CD4-positive, alpha-beta memory T cell (primary cell): ENCODE results near the gene UBL3. TPM values are rescaled to one million over a fixed set of nuclear protein-coding genes. Genes with fewer than 3 reads are reported as not detected.

ENCODE experiments used
- CTCF ChIA-PET: fragments of 350-600 bp; sonication (Branson Sonifier 250); formaldehyde crosslinking; loops from one replicate; lab custom pipeline; 2021; ENCODE audit warnings: inconsistent platforms; ENCODE audit not compliant: partially characterized antibody; lab: Charles Lee
- POLR2A ChIA-PET: fragments of 350-600 bp; sonication (Branson Sonifier 250); formaldehyde crosslinking; loops from one replicate; lab custom pipeline; 2021; ENCODE audit not compliant: partially characterized antibody; lab: Charles Lee
- DNase-seq, 5 donors: peaks; one replicate each; pipeline versions ENCODE4 v3.0.0 to v3.0.0-alpha.2; 2020 to 2022; ENCODE audit warnings: mixed read lengths in 1 of 5
- H3K27ac ChIP-seq: one replicate; pipeline ENCODE4 v1.7.0; 2013; ENCODE audit warnings: low read depth, low read length
- H3K27me3 ChIP-seq: 2 replicates; pipeline ENCODE4 v1.7.0; 2013; ENCODE audit warnings: mild to moderate bottlenecking, low read length, moderate library complexity; ENCODE audit not compliant: insufficient read depth
- H3K36me3 ChIP-seq: 2 replicates; pipeline ENCODE4 v1.7.0; 2013; ENCODE audit warnings: mild to moderate bottlenecking, low read length, moderate library complexity; ENCODE audit not compliant: insufficient read depth
- H3K4me1 ChIP-seq: 2 replicates; pipeline ENCODE4 v1.7.0; 2013; ENCODE audit warnings: mild to moderate bottlenecking, low read length, moderate library complexity; ENCODE audit not compliant: insufficient read depth
- H3K4me3 ChIP-seq, 2 donors: one replicate each; pipeline ENCODE4 v1.7.0; 2013; ENCODE audit warnings: low read length in 2 of 2, mild to moderate bottlenecking in 1 of 2
- H3K9me3 ChIP-seq, 2 donors: one replicate each; pipeline ENCODE4 v1.7.0; 2013; ENCODE audit warnings: low read length in 2 of 2, control low read depth in 1 of 2; ENCODE audit not compliant: control insufficient read depth in 1 of 2
- H3K27ac Mint-ChIP-seq, 7 donors: one replicate each; pipeline ENCODE4 v1.8.0; 2020 to 2021; ENCODE audit warnings: mixed read lengths in 7 of 7, mild to moderate bottlenecking in 6 of 7, inconsistent platforms in 3 of 7, moderate library complexity in 3 of 7
- H3K27me3 Mint-ChIP-seq, 2 donors: one replicate each; pipeline ENCODE4 v1.8.0; 2020 to 2021; ENCODE audit warnings: mixed read lengths in 2 of 2
- H3K36me3 Mint-ChIP-seq, 2 donors: one replicate each; pipeline ENCODE4 v1.8.0; 2020 to 2021; ENCODE audit warnings: mixed read lengths in 2 of 2, inconsistent platforms in 1 of 2, mild to moderate bottlenecking in 1 of 2
- H3K4me1 Mint-ChIP-seq, 4 donors: one replicate each; pipeline ENCODE4 v1.8.0; 2020 to 2021; ENCODE audit warnings: mixed read lengths in 4 of 4, mild to moderate bottlenecking in 1 of 4
- H3K4me3 Mint-ChIP-seq, 8 donors: one replicate each; pipeline ENCODE4 v1.8.0; 2020 to 2021; ENCODE audit warnings: mixed read lengths in 8 of 8, mild to moderate bottlenecking in 7 of 8, moderate library complexity in 6 of 8, inconsistent platforms in 3 of 8
- H3K9me3 Mint-ChIP-seq, 8 donors: one replicate each; pipeline ENCODE4 v1.8.0; 2020 to 2021; ENCODE audit warnings: mixed read lengths in 8 of 8, mild to moderate bottlenecking in 5 of 8, inconsistent platforms in 3 of 8, moderate library complexity in 1 of 8
- intact Hi-C: fragments of 100-400 bp; cut with micrococcal nuclease; formaldehyde crosslinking; loops from one replicate; pipeline ENCODE4 v1.15.1; 2023
- polyA plus RNA-seq, 2 donors: library from polyadenylated mRNA; unstranded; fragments of 300-500 nt; fragmentation: Illumina TruSeq; gene quantifications; one replicate each; pipeline ENCODE4 v1.2.3, GENCODE V29; 2021
- total RNA-seq, 2 experiments: library from RNA; stranded (reverse); gene quantifications; one replicate each; pipeline ENCODE4 v1.2.3, GENCODE V29; 2021

UBL3 gene
- total and polyA plus RNA-seq, 4 experiments from 2014 or later: 45.7 to 47.4 (median 46.6) TPM

DNA sequence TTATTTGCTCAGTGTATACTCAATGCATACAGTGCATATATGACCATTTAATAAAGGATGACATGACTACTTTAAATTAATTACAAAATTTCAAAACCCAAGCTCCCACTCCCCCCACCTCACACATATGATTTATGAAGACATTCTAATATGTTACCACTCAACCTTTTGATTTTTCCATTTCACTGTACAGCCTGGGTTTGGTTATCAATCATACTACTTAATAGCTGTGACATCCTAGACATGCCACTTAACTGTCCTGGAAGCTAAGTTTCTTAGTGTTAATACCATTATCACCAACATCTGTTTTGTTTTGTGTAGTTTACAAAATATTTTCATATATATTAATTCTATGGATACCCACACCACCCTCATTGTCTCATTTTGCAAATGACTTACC is 42.2 kb downstream of the UBL3 start:
- Histone ChIP-seq H3K4me1 (peaks cover 53% of the 10 kb centered on the region), H3K9me3 (no peaks in the 10 kb centered on the region), H3K4me3 (no peak overlapping the region), H3K27me3 (no peaks in the 10 kb centered on the region), H3K27ac (no peak overlapping the region), H3K36me3 (no peaks in the 10 kb centered on the region)
- H3K27me3 Mint-ChIP-seq: no peaks in the 10 kb centered on the region
- peaks cover 39 to 51% (median 47%) of the 10 kb centered on the region in 4 donors for H3K4me1 Mint-ChIP-seq
- intact Hi-C loops: no loop called here
- POLR2A ChIA-PET: interaction anchor here (1.3 kb wide), 2 partner anchors 11 to 41 kb away, joined by 3 to 5 read pairs; no protein-coding TSS in a partner anchor
- CTCF ChIA-PET: interaction anchor here (1.4 to 2.7 kb wide), 2 partner anchors 128 to 306 kb away, joined by 3 to 11 read pairs; no protein-coding TSS in a partner anchor
- no peak for DNase-seq
- H3K9me3 Mint-ChIP-seq: no peaks in the 10 kb centered on the region
- H3K27ac Mint-ChIP-seq: no peak overlapping the region
- peak overlapping the region in 2 of 8 donors; percentile 22 to 23 for H3K4me3 Mint-ChIP-seq
- H3K36me3 Mint-ChIP-seq: peaks cover 0 to 4% of the 10 kb centered on the region in 2 donors

- no peaks in the 10 kb centered on the region for H3K36me3 Mint-ChIP-seq
- H3K4me1 Mint-ChIP-seq: peaks cover 36 to 43% (median 39%) of the 10 kb centered on the region in 4 donors
- Histone ChIP-seq H3K4me1 (peaks cover 62% of the 10 kb centered on the region), H3K27ac (no peak overlapping the region), H3K9me3 (no peaks in the 10 kb centered on the region), H3K36me3 (no peaks in the 10 kb centered on the region), H3K27me3 (no peaks in the 10 kb centered on the region), H3K4me3 (no peak overlapping the region)
- ChIA-PET POLR2A (no interaction called here), CTCF (interaction anchor here (1.1 to 1.2 kb wide), 2 partner anchors 35 to 306 kb away, joined by 3 to 4 read pairs; no protein-coding TSS in a partner anchor)
- H3K27me3 Mint-ChIP-seq: no peaks in the 10 kb centered on the region
- no peak overlapping the region for H3K4me3 Mint-ChIP-seq
- intact Hi-C loops: no loop called here
- no peak for DNase-seq
- H3K27ac Mint-ChIP-seq: no peak overlapping the region
- H3K9me3 Mint-ChIP-seq: no peaks in the 10 kb centered on the region
These were observed 44.1 kb downstream of the UBL3 start for GRCh38 chr13:29805994-29806979.

DNA sequence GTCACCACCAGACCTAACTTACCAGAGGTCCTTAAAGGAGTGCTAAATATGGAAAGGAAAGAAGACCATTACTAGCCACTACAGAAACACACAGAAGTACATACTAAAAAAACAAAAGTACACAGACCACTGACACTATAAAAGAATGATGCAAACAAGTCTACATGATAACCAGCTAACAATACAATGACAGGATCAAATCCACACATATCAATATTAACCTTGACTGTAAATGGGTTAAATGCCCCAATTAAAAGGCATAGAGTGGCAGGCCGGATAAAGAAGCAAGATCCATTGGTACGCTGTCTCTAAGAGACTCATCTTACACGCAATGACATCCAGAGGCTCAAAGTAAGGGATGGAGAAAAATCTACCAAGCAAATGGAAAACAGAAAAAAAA is 47.2 kb downstream of the UBL3 start:
- CTCF ChIA-PET: no interaction called here

DNA sequence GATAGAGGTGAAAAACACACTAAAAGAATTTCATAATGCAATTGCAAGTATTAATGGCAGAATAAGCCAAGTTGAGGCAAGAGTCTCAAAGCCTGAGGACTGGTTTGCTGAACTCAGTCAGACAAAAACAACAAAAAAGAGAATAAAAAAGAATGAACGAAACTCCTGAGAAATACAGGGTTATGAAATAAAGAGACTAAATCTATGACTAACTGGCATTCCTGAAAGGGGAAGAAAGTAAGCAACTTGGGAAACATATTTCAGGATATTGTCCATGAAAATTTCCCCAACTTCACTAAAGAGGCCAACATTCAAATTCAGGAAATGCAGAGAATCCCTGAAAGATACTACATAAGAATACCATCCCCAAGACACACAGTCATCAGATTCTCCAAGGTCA is 47.8 kb downstream of the UBL3 start:
- intact Hi-C loops: no loop called here
- ChIA-PET CTCF (interaction anchor here (1.2 to 1.5 kb wide), 2 partner anchors 31 to 312 kb away, joined by 4 to 5 read pairs; no protein-coding TSS in a partner anchor), POLR2A (no interaction called here)
- no peak for DNase-seq
- Histone ChIP-seq H3K9me3 (no peaks in the 10 kb centered on the region), H3K27ac (no peak overlapping the region), H3K4me1 (peaks cover 56% of the 10 kb centered on the region), H3K4me3 (no peak overlapping the region), H3K36me3 (no peaks in the 10 kb centered on the region), H3K27me3 (no peaks in the 10 kb centered on the region)
- no peaks in the 10 kb centered on the region for H3K27me3 Mint-ChIP-seq
- no peaks in the 10 kb centered on the region for H3K36me3 Mint-ChIP-seq
- no peak overlapping the region for H3K27ac Mint-ChIP-seq
- peaks cover 22 to 31% (median 28%) of the 10 kb centered on the region in 4 donors for H3K4me1 Mint-ChIP-seq
- no peak overlapping the region for H3K4me3 Mint-ChIP-seq
- H3K9me3 Mint-ChIP-seq: no peaks in the 10 kb centered on the region

More for the DNA sequence above, 47.2 kb downstream of the UBL3 start:
- no peaks in the 10 kb centered on the region for H3K9me3 Mint-ChIP-seq
- no peaks in the 10 kb centered on the region for H3K36me3 ChIP-seq
- no peaks in the 10 kb centered on the region for H3K36me3 Mint-ChIP-seq
- no peak overlapping the region for H3K4me3 ChIP-seq
- H3K27ac ChIP-seq: no peak overlapping the region
- DNase-seq: no peak
- H3K9me3 ChIP-seq: no peaks in the 10 kb centered on the region
- H3K27me3 ChIP-seq: no peaks in the 10 kb centered on the region
- H3K27me3 Mint-ChIP-seq: no peaks in the 10 kb centered on the region
- H3K4me1 ChIP-seq: peaks cover 57% of the 10 kb centered on the region
- peaks cover 20 to 29% (median 26%) of the 10 kb centered on the region in 4 donors for H3K4me1 Mint-ChIP-seq
- no peak overlapping the region for H3K4me3 Mint-ChIP-seq
- POLR2A ChIA-PET: no interaction called here
- intact Hi-C loops: no loop called here
- no peak overlapping the region for H3K27ac Mint-ChIP-seq

DNA sequence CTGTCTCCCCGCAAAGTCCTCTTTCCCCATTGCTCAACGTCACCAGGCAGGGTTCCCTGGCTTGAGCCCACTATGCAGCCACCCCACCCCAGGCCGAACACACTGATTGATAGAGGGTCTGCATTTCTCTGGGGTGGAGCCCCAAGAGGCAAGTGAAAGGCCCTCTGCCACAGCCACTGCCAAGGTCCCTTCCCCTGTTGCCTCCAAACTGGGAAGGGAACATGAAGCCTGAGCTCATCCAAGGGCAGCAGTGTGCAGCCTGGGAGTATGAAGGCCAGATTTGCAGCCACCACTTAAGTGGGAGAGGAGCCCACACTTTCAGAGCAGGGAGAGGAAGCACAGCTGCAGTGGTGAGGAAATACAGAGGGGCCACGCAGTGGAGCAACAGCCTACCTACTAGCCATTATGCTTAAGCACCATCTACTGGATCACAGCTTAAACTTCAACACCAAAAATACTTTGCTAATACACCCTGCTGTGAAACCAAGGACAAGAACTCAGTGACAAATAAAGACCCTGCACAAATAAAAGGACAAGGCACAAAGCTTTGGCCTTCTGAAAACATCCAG is 48.6 kb downstream of the UBL3 start:
- peak in 1 of 5 donors; percentile 29 for DNase-seq
- H3K27ac ChIP-seq: no peak overlapping the region
- no peaks in the 10 kb centered on the region for H3K36me3 Mint-ChIP-seq
- no peak overlapping the region for H3K27ac Mint-ChIP-seq
- no peak overlapping the region for H3K4me3 Mint-ChIP-seq
- H3K4me1 ChIP-seq: peaks cover 52% of the 10 kb centered on the region
- H3K9me3 Mint-ChIP-seq: no peaks in the 10 kb centered on the region
- ChIA-PET POLR2A (no interaction called here), CTCF (interaction anchor here (1.2 to 1.5 kb wide), 3 partner anchors 31 to 313 kb away, joined by 3 to 5 read pairs (median 4); no protein-coding TSS in a partner anchor)
- no peak overlapping the region for H3K4me3 ChIP-seq
- H3K4me1 Mint-ChIP-seq: peaks cover 26 to 33% (median 31%) of the 10 kb centered on the region in 4 donors
- H3K9me3 ChIP-seq: no peaks in the 10 kb centered on the region
- no peaks in the 10 kb centered on the region for H3K36me3 ChIP-seq
- intact Hi-C loops: no loop called here
- no peaks in the 10 kb centered on the region for H3K27me3 Mint-ChIP-seq
- H3K27me3 ChIP-seq: no peaks in the 10 kb centered on the region

- Mint-ChIP-seq H3K4me1 (peaks cover 25 to 32% (median 28%) of the 10 kb centered on the region in 4 donors), H3K27ac (no peak overlapping the region), H3K4me3 (no peak overlapping the region), H3K36me3 (no peaks in the 10 kb centered on the region), H3K27me3 (no peaks in the 10 kb centered on the region), H3K9me3 (no peaks in the 10 kb centered on the region)
- Histone ChIP-seq H3K4me1 (peaks cover 52% of the 10 kb centered on the region), H3K27ac (no peak overlapping the region), H3K27me3 (no peaks in the 10 kb centered on the region), H3K4me3 (no peak overlapping the region), H3K9me3 (no peaks in the 10 kb centered on the region), H3K36me3 (no peaks in the 10 kb centered on the region)
- ChIA-PET CTCF (interaction anchor here (1.2 to 1.5 kb wide), 3 partner anchors 30 to 314 kb away, joined by 3 to 5 read pairs (median 4); no protein-coding TSS in a partner anchor), POLR2A (no interaction called here)
- intact Hi-C loops: no loop called here
- DNase-seq: no peak
These were observed 49.3 kb downstream of the UBL3 start for GRCh38 chr13:29801102-29801501.

DNA sequence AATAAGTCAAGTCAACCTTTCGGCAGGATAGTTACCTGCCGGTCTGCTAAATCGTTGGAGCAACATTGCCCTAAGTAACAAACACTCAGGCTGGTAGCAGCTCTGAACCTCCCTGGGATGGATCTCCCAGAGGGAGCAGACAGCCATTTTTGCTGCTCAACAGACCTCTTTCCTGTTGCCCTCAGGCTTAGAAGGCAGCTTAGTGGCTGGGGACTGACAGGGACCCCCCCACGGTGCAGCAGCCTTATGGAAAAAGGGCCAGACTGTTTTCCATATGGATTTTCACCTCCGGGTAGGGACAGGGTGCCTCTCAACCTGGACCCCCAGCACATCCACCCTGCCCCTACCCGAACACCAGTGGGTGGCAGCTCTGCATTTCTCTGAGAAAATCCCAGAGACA is 49.7 kb downstream of the UBL3 start:
- DNase-seq: no peak
- Mint-ChIP-seq H3K27ac (no peak overlapping the region), H3K27me3 (no peaks in the 10 kb centered on the region), H3K4me1 (peaks cover 25 to 32% (median 27%) of the 10 kb centered on the region in 4 donors), H3K9me3 (no peaks in the 10 kb centered on the region), H3K36me3 (no peaks in the 10 kb centered on the region), H3K4me3 (no peak overlapping the region)
- intact Hi-C loops: no loop called here
- POLR2A ChIA-PET: no interaction called here
- Histone ChIP-seq H3K27ac (no peak overlapping the region), H3K4me1 (peaks cover 52% of the 10 kb centered on the region), H3K27me3 (no peaks in the 10 kb centered on the region), H3K9me3 (no peaks in the 10 kb centered on the region), H3K36me3 (no peaks in the 10 kb centered on the region), H3K4me3 (no peak overlapping the region)
- CTCF ChIA-PET: no interaction called here
